Measurements from ENCODE around the gene PRKRIP1.
A peak's percentile ranks its signal among the peaks of the same experiment; 100 is the strongest.
"Not testable (repeated sequence)": the region's sequence is repeated elsewhere in the genome, so short reads cannot be mapped to it uniquely, and the experiment has no call there.

PRKRIP1 gene

GRCh38 chr7:102457352-102457924 is 61.3 kb downstream of the PRKRIP1 start:
- no peak for DNase-seq (ENCODE audit: low spot score)

GRCh38 chr7:102459221-102459844 is 63.2 kb downstream of the PRKRIP1 start:
- DNase-seq (ENCODE audit: low spot score): no peak

- DNase-seq (ENCODE audit: low spot score): no peak
Measured at GRCh38 chr7:102460467-102460866, 64.3 kb downstream of the PRKRIP1 start.

GRCh38 chr7:102463841-102464576 is 67.8 kb downstream of the PRKRIP1 start:
- DNase-seq (ENCODE audit: low spot score): no peak

GRCh38 chr7:102464577-102465280 is 68.6 kb downstream of the PRKRIP1 start, which contains the start of the genes ALKBH4 and LRWD1:
TSS of gene ALKBH4 (minus strand) at chr7:102464863. CDS start at chr7:102464836, 27 bp downstream.
TSS of gene LRWD1 (plus strand) at chr7:102464984. CDS start at chr7:102465081, 97 bp downstream.
- peak; percentile 95 for DNase-seq (ENCODE audit: low spot score)

- DNase-seq (ENCODE audit: low spot score): no peak
Measured at GRCh38 chr7:102466097-102466496, 69.9 kb downstream of the PRKRIP1 start.

- DNase-seq (ENCODE audit: low spot score): no peak
Measured at GRCh38 chr7:102467581-102468477, 71.7 kb downstream of the PRKRIP1 start.

- DNase-seq (ENCODE audit: low spot score): no peak
Measured at GRCh38 chr7:102468478-102469350, 72.6 kb downstream of the PRKRIP1 start.

GRCh38 chr7:102469351-102469971 is 73.3 kb downstream of the PRKRIP1 start:
- no peak for DNase-seq (ENCODE audit: low spot score)

- DNase-seq (ENCODE audit: low spot score): no peak
Measured at GRCh38 chr7:102469972-102470825, 74.0 kb downstream of the PRKRIP1 start.

GRCh38 chr7:102471791-102472125 is 75.6 kb downstream of the PRKRIP1 start:
- no peak for DNase-seq (ENCODE audit: low spot score)

GRCh38 chr7:102472126-102473041 is 76.2 kb downstream of the PRKRIP1 start:
- DNase-seq (ENCODE audit: low spot score): no peak

GRCh38 chr7:102473271-102473991 is 77.3 kb downstream of the PRKRIP1 start:
- no peak for DNase-seq (ENCODE audit: low spot score)

GRCh38 chr7:102474116-102474515 is 78.0 kb downstream of the PRKRIP1 start:
- DNase-seq (ENCODE audit: low spot score): not testable (repeated sequence)

- not testable (repeated sequence) for DNase-seq (ENCODE audit: low spot score)
Measured at GRCh38 chr7:102474736-102475435, 78.7 kb downstream of the PRKRIP1 start.
